ENCODE results near the gene BDNF. TPM values are rescaled to one million over a fixed set of nuclear protein-coding genes. Genes with fewer than 3 reads are reported as not detected.

Gene BDNF
- total and polyA plus RNA-seq, 2 donors (not counting 3 experiments of a cell fraction or from before 2014, with no cell fraction given): 3.1 to 3.6 TPM

DNA sequence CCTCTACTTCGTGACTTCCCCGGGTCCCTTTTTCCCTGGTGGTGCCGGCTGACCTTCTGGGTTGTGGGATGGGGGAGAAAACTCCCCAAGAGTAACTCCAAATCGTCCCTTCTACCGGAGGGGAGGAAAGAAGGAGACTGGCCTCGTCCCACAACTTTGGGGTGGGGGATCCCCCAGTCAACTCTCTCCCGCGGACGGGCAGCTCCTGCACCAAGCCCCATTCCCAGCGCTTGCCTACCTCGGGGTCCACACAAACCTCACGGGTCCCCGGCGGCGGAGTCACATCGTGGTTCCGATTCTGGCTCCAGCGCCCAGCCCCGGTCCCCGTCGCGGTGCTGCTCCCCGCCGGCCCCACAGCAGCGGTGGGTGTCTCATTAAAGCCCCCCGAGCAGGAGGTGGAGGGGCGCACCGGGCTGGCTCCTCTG lies 317 bp downstream of the BDNF start:
- FAIRE-seq (no peak), DNase-seq (ENCODE audit: low read depth, low spot score) (no peak)
- Histone ChIP-seq H2AFZ (ENCODE audit: low read depth, low read length) (peak overlapping the region; percentile 97), H3K9me1 (replicated peaks; ENCODE audit: control insufficient read depth, extremely low read depth, insufficient read depth, low read length) (no peaks in the 10 kb centered on the region), H3K4me3 (replicated peaks in 1 of 3; ENCODE audit: insufficient read depth in 1 of 3, low read depth in 1 of 3, low read length in 3 of 3) (peak overlapping the region; percentile 75 to 92 (median 88)), H3K9ac (replicated peaks; ENCODE audit: extremely low read depth, insufficient read depth, low read length) (peak overlapping the region; percentile 89), H3K27ac (ENCODE audit: insufficient read depth, low read depth, low read length) (peak overlapping the region; percentile 60), H3K27me3 (ENCODE audit: control insufficient read depth in 2 of 2, insufficient read depth in 2 of 2, low read length in 2 of 2) (peaks cover 0 to 10% of the 10 kb centered on the region in 2 experiments), H4K20me1 (replicated peaks; ENCODE audit: control insufficient read depth, extremely low read depth, insufficient read depth, low read length) (no peaks in the 10 kb centered on the region), H3K36me3 (ENCODE audit: control insufficient read depth in 2 of 2, extremely low read depth in 1 of 2, insufficient read depth in 2 of 2, low read length in 2 of 2) (no peaks in the 10 kb centered on the region), H3K9me3 (replicated peaks; ENCODE audit: control insufficient read depth, insufficient read depth, low read length) (no peaks in the 10 kb centered on the region), H3K79me2 (ENCODE audit: control insufficient read depth, insufficient read depth, low read length) (no peaks in the 10 kb centered on the region), H3K4me1 (ENCODE audit: control insufficient read depth, extremely low read depth, insufficient read depth, low read length) (peaks cover 19% of the 10 kb centered on the region), H3K4me2 (ENCODE audit: insufficient read depth, low read length) (peak overlapping the region; percentile 97)
- intact Hi-C loops (cut with micrococcal nuclease) (loop anchor here (1.0 to 10.0 kb wide), 13 partner anchors 19 to 1634 kb away; no protein-coding TSS in a partner anchor), dilution Hi-C loops (cut with MboI; ENCODE audit: extremely low pct_ligation_motif_present, low sequenced_read_pairs) (no loop called here)
- ChIA-PET POLR2A (interaction anchor here (1.1 to 1.5 kb wide), 3 partner anchors 830 to 1320 kb away, joined by 3 to 6 read pairs (median 4); no protein-coding TSS in a partner anchor), CTCF (interaction anchor here (1.3 to 9.0 kb wide), 27 partner anchors 11 to 1643 kb away, joined by 3 to 168 read pairs (median 7); partner anchors contain the start of genes KIF18A and METTL15)
- TF ChIP-seq JUN (IDR thresholded peaks at IDR 0.05; ENCODE audit: borderline replicate concordance, insufficient read depth, insufficient read length, low read depth): no peak
- TF ChIP-seq CTCF (IDR thresholded peaks at IDR 0.05; ENCODE audit: extremely low read depth in 1 of 2, insufficient read depth in 1 of 2, low read depth in 1 of 2, low read length in 2 of 2): no peak
- TF ChIP-seq FOS (IDR thresholded peaks at IDR 0.05; ENCODE audit: borderline replicate concordance, insufficient read depth, low read length): no peak
- TF ChIP-seq GATA2 (IDR thresholded peaks at IDR 0.05; ENCODE audit: insufficient read depth, insufficient read length, low read depth, low read length): no peak
- no peak for TF ChIP-seq POLR2AphosphoS5 (IDR thresholded peaks at IDR 0.05; ENCODE audit: insufficient read depth, low read depth, low read length)
- no peak for TF ChIP-seq EZH2 (IDR thresholded peaks at IDR 0.05; ENCODE audit: borderline replicate concordance, low read depth, low read length, severe bottlenecking)
- BruUV-seq (replicated peaks): TSS peak; percentile 50

Measured in endothelial cell of umbilical vein (primary cell).